ENCODE results near the gene CHAF1B. TPM values are rescaled to one million over a fixed set of nuclear protein-coding genes. Genes with fewer than 3 reads are reported as not detected.

Gene CHAF1B
- total and polyA plus RNA-seq, 9 of the 15 experiments (the other 6 are each of a cell fraction or from before 2014, with no cell fraction given): 7.5 to 36.8 (median 21.0) TPM

- no peak for TF ChIP-seq RBM14 (IDR thresholded peaks at IDR 0.05; ENCODE audit: borderline replicate concordance, insufficient read depth, low read depth, low read length)
- TF ChIP-seq NEUROD1 (IDR thresholded peaks at IDR 0.05; ENCODE audit: borderline replicate concordance, low read depth, low read length, partially characterized antibody): no peak
These were observed 333 bp upstream of the CHAF1B start (continued) for GRCh38 chr21:36384885-36385232.

GRCh38 chr21:36386031-36386642, 945 bp downstream of the CHAF1B start:
- H2AFZ ChIP-seq (ENCODE audit: low read depth, low read length): peak overlapping the region; percentile 79
- H3K4me2 ChIP-seq (ENCODE audit: insufficient read depth, low read length): peak overlapping the region; percentile 93
- ChIA-PET POLR2A (interaction anchor here (0.5 to 1.4 kb wide), 7 partner anchors 10 to 249 kb away, joined by 3 to 5 read pairs (median 3); no protein-coding TSS in a partner anchor), CTCF (ENCODE audit: low intra/inter-chr PET ratio) (no interaction called here)
- intact Hi-C loops (cut with micrococcal nuclease): loop anchor here (5.0 kb wide), 2 partner anchors 244 to 259 kb away; no protein-coding TSS in a partner anchor
- H3K9me1 ChIP-seq (ENCODE audit: control insufficient read depth, insufficient read depth, low read length): peaks cover 2% of the 10 kb centered on the region
- 0 out of 2 replicates have a peak, but pooled peaks cover 3% of the 10 kb centered on the region for H4K20me1 ChIP-seq (replicated peaks; ENCODE audit: control insufficient read depth, insufficient read depth, low read length)
- peak overlapping the region; percentile 83 to 96 for H3K9ac ChIP-seq (ENCODE audit: insufficient read depth in 1 of 2, low read depth in 2 of 2, low read length in 2 of 2)
- H3K4me1 ChIP-seq (replicated peaks in 1 of 2; ENCODE audit: control insufficient read depth in 2 of 2, insufficient read depth in 2 of 2, low read length in 2 of 2): peaks cover 9 to 21% of the 10 kb centered on the region in 2 experiments; a peak in 4 of 5 replicates
- H3K4me3 ChIP-seq: peak overlapping the region; percentile 95
- H3K27me3 ChIP-seq (ENCODE audit: control insufficient read depth in 2 of 2, insufficient read depth in 2 of 2, low read length in 2 of 2): no peaks in the 10 kb centered on the region
- H3K9me3 ChIP-seq (replicated peaks; ENCODE audit: control insufficient read depth, insufficient read depth, low read depth, low read length): no peaks in the 10 kb centered on the region
- BruUV-seq (replicated peaks): TSS peak; percentile 47
- in situ Hi-C loops (cut with MboI): no loop called here
- DNase-seq (ENCODE audit: extremely low read depth in 1 of 4, low spot score in 3 of 4) (no peak), ATAC-seq (peak; percentile 1; the same call in 1 of the 3 replicates), FAIRE-seq (peak; percentile 23)
- H3K36me3 ChIP-seq (ENCODE audit: control insufficient read depth, insufficient read depth, low read length): peaks cover 44% of the 10 kb centered on the region; the same call in 2 of the 3 replicates
- WGBS (ENCODE audit: insufficient coverage, low coverage, missing lambda C conversion rate): 62% methylated on average over 21 of the region's 21 CpGs
- peak overlapping the region; percentile 79 for H3K27ac ChIP-seq (ENCODE audit: extremely low read depth, low read depth, low read length)
- peaks cover 19% of the 10 kb centered on the region for H3K79me2 ChIP-seq (ENCODE audit: control insufficient read depth, insufficient read depth, low read length)
- TF ChIP-seq POLR2A (conservative IDR thresholded peaks at IDR 0.05): 0 out of 2 replicates have a peak, but pooled peaks have one; percentile 13
- TF ChIP-seq CREB5 (CRISPR knock-in tag; IDR thresholded peaks at IDR 0.05): no peak
- TF ChIP-seq GABPB1 (CRISPR knock-in tag; IDR thresholded peaks at IDR 0.05): peak; percentile 38; the same call in 1 of the 2 replicates
- 0 out of 2 replicates have a peak, but pooled peaks have one; percentile 12 for TF ChIP-seq ZBTB40 (IDR thresholded peaks at IDR 0.05)
- TF ChIP-seq ZBTB40 (CRISPR knock-in tag; IDR thresholded peaks at IDR 0.05): no peak
- no peak for TF ChIP-seq ZEB2 (IDR thresholded peaks at IDR 0.05)
- no peak for TF ChIP-seq ETV6 (IDR thresholded peaks at IDR 0.05; ENCODE audit: borderline replicate concordance in 1 of 2, low read depth in 2 of 2, low read length in 1 of 2)
- 0 out of 2 replicates have a peak, but pooled peaks have one; percentile 40 for TF ChIP-seq ETV6 (CRISPR knock-in tag; IDR thresholded peaks at IDR 0.05; ENCODE audit: borderline replicate concordance)
